NCI-H1092 treated with DMSO at 0.1 percent for 48 hours (cell line): Measurements from ENCODE around the gene ADORA2B.
"Not testable (repeated sequence)": the region's sequence is repeated elsewhere in the genome, so short reads cannot be mapped to it uniquely, and the experiment has no call there.

Source experiments
- DNase-seq: peaks from one replicate; lab custom pipeline; 2025; lab: John Stamatoyannopoulos, UW

ADORA2B gene

GRCh38 chr17:15922586-15922985 is 22.3 kb upstream of the ADORA2B start:
- no peak for DNase-seq

- no peak for DNase-seq
Measured at GRCh38 chr17:15926039-15926740, 18.7 kb upstream of the ADORA2B start.

- no peak for DNase-seq
Measured at GRCh38 chr17:15928286-15928785, 16.6 kb upstream of the ADORA2B start.

- DNase-seq = no peak
Measured at GRCh38 chr17:15929941-15930340, 15.0 kb upstream of the ADORA2B start.

GRCh38 chr17:15930426-15930825 is 14.5 kb upstream of the ADORA2B start:
- no peak for DNase-seq

GRCh38 chr17:15931394-15931793 is 13.5 kb upstream of the ADORA2B start:
- no peak for DNase-seq

GRCh38 chr17:15934866-15935265 is 10.1 kb upstream of the ADORA2B start:
- DNase-seq = no peak

GRCh38 chr17:15935891-15936290 is 9.0 kb upstream of the ADORA2B start:
- no peak for DNase-seq

- not testable (repeated sequence) for DNase-seq
Measured at GRCh38 chr17:15936481-15936880, 8.4 kb upstream of the ADORA2B start.

GRCh38 chr17:15941781-15942180 is 3.1 kb upstream of the ADORA2B start:
- no peak for DNase-seq

GRCh38 chr17:15942207-15942833 is 2.6 kb upstream of the ADORA2B start:
- no peak for DNase-seq

GRCh38 chr17:15943971-15944758 is 765 bp upstream of the ADORA2B start:
- no peak for DNase-seq

GRCh38 chr17:15945527-15946191 is 729 bp downstream of the ADORA2B start:
- no peak for DNase-seq

GRCh38 chr17:15946611-15947120 is 1.7 kb downstream of the ADORA2B start:
- DNase-seq = no peak

GRCh38 chr17:15947271-15947670 is 2.3 kb downstream of the ADORA2B start:
- DNase-seq = no peak

- no peak for DNase-seq
Measured at GRCh38 chr17:15947976-15948752, 3.2 kb downstream of the ADORA2B start.

GRCh38 chr17:15951368-15952047 is 6.6 kb downstream of the ADORA2B start:
- no peak for DNase-seq

GRCh38 chr17:15952048-15952532 is 7.2 kb downstream of the ADORA2B start:
- DNase-seq = no peak

GRCh38 chr17:15952916-15953790 is 8.2 kb downstream of the ADORA2B start:
- no peak for DNase-seq
